Tibial artery (tissue), 4 donors: ENCODE data around the gene ARHGAP44.

Source experiments
- DNase-seq, 2 donors: peaks; one replicate each; pipeline ENCODE4 v3.0.0-alpha.2; 2019
- H3K27ac ChIP-seq, 2 donors: fragments of 200-600 bp; sonication (generic) in 1 of 2; 1 replicate in 1 of 2; 2 replicates in 1 of 2; pipeline ENCODE4 v1.5.1; 2018 to 2019; ENCODE audit warnings: mild to moderate bottlenecking in 1 of 2
- H3K27me3 ChIP-seq, 2 donors: fragments of 200-600 bp; sonication (generic) in 1 of 2; one replicate each; pipeline versions ENCODE4 v1.5.1 to v1.6.0; 2016 to 2019
- H3K36me3 ChIP-seq, 3 donors: fragments of 200-600 bp; sonication (generic) in 2 of 3; one replicate each; pipeline ENCODE4 v1.5.1; 2016 to 2019; ENCODE audit warnings: mild to moderate bottlenecking in 2 of 3
- H3K4me1 ChIP-seq, 4 donors: fragments of 200-600 bp; sonication (generic) in 2 of 4; 1 replicate in 3 of 4; 2 replicates in 1 of 4; pipeline ENCODE4 v1.5.1; 2016 to 2019
- H3K4me3 ChIP-seq, 2 donors: fragments of 200-600 bp; sonication (generic) in 1 of 2; 1 replicate in 1 of 2; 2 replicates in 1 of 2; pipeline ENCODE4 v1.5.1; 2018 to 2019; ENCODE audit warnings: mild to moderate bottlenecking in 2 of 2
- H3K9me3 ChIP-seq, 3 donors: fragments of 200-600 bp; sonication (generic) in 1 of 3; one replicate each; pipeline ENCODE4 v1.5.1; 2016 to 2019
- intact Hi-C: fragments of 100-400 bp; cut with DNase I; formaldehyde crosslinking; loops from one replicate; pipeline ENCODE4 v1.15.0; 2023; ENCODE audit warnings: low total_unique reads
- TF ChIP-seq, protein P1 (sequence below), 2 experiments: fragments of 200-600 bp in 1 of 2; fragments of 450-650 bp in 1 of 2; IDR thresholded peaks; one replicate each; pipeline ENCODE4 v1.5.1; 2017 to 2019; ENCODE audit warnings: antibody characterized with exemption in 2 of 2, mild to moderate bottlenecking in 1 of 2, moderate library complexity in 1 of 2

ARHGAP44 gene

GRCh38 chr17:12928736-12929135, 139.4 kb downstream of the ARHGAP44 start:
- no peak for DNase-seq
- Histone ChIP-seq H3K9me3 (no peaks in the 10 kb centered on the region), H3K4me1 (peaks cover 0 to 20% (median 3%) of the 10 kb centered on the region in 4 donors), H3K36me3 (peaks cover 0 to 9% (median 0%) of the 10 kb centered on the region in 3 donors), H3K27me3 (no peaks in the 10 kb centered on the region), H3K4me3 (no peak overlapping the region), H3K27ac (no peak overlapping the region)
- TF ChIP-seq, protein P1, sequence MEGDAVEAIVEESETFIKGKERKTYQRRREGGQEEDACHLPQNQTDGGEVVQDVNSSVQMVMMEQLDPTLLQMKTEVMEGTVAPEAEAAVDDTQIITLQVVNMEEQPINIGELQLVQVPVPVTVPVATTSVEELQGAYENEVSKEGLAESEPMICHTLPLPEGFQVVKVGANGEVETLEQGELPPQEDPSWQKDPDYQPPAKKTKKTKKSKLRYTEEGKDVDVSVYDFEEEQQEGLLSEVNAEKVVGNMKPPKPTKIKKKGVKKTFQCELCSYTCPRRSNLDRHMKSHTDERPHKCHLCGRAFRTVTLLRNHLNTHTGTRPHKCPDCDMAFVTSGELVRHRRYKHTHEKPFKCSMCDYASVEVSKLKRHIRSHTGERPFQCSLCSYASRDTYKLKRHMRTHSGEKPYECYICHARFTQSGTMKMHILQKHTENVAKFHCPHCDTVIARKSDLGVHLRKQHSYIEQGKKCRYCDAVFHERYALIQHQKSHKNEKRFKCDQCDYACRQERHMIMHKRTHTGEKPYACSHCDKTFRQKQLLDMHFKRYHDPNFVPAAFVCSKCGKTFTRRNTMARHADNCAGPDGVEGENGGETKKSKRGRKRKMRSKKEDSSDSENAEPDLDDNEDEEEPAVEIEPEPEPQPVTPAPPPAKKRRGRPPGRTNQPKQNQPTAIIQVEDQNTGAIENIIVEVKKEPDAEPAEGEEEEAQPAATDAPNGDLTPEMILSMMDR (IDR thresholded peaks at IDR 0.05), result no peak
- intact Hi-C loops, result no loop called here

- H3K9me3 ChIP-seq, result no peaks in the 10 kb centered on the region
- H3K4me1 ChIP-seq, result no peaks in the 10 kb centered on the region
- TF ChIP-seq, protein P1 (IDR thresholded peaks at IDR 0.05), result no peak
- intact Hi-C loops, result no loop called here
- no peak overlapping the region for H3K27ac ChIP-seq
- DNase-seq, result no peak
- peaks cover 0 to 4% (median 0%) of the 10 kb centered on the region in 3 donors for H3K36me3 ChIP-seq
- H3K27me3 ChIP-seq, result no peaks in the 10 kb centered on the region
- H3K4me3 ChIP-seq, result no peak overlapping the region
These were observed 147.2 kb downstream of the ARHGAP44 start for GRCh38 chr17:12936501-12936900.

- intact Hi-C loops, result no loop called here
- Histone ChIP-seq H3K27ac (no peak overlapping the region), H3K27me3 (no peaks in the 10 kb centered on the region), H3K4me1 (no peaks in the 10 kb centered on the region), H3K9me3 (no peaks in the 10 kb centered on the region), H3K4me3 (no peak overlapping the region), H3K36me3 (peaks cover 1 to 24% (median 19%) of the 10 kb centered on the region in 3 donors)
- TF ChIP-seq, protein P1 (IDR thresholded peaks at IDR 0.05), result no peak
- no peak for DNase-seq
These were observed 151.4 kb downstream of the ARHGAP44 start for GRCh38 chr17:12940699-12941098.

DNA sequence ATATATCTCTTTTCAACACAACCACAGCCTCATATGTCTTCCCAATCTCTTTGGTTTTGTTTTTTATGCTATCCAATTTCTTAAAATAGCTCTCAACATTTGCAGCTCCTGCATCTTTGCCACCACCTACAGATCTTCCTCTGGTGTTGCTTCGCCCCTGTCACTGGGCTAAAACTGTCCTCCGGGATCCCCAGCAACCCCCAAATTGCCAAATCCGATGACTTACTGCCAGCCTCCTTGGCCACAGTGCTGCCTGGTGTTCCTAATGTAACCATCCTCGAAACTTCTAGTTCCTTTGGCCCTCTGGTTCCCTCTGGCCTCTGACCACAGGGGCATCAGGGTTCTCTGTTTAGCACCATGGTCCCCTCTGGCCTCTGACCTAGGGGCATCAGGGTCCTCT, 157.7 kb downstream of the ARHGAP44 start:
- H3K9me3 ChIP-seq, result no peaks in the 10 kb centered on the region
- H3K4me3 ChIP-seq, result no peak overlapping the region
- TF ChIP-seq, protein P1 (IDR thresholded peaks at IDR 0.05), result no peak
- no peaks in the 10 kb centered on the region for H3K4me1 ChIP-seq
- H3K27me3 ChIP-seq, result no peaks in the 10 kb centered on the region
- peaks cover 14 to 68% (median 31%) of the 10 kb centered on the region in 3 donors for H3K36me3 ChIP-seq
- intact Hi-C loops, result no loop called here
- no peak for DNase-seq
- no peak overlapping the region for H3K27ac ChIP-seq

- TF ChIP-seq, protein P1 (IDR thresholded peaks at IDR 0.05), result no peak
- Histone ChIP-seq H3K36me3 (peaks cover 40 to 82% (median 42%) of the 10 kb centered on the region in 3 donors), H3K27me3 (no peaks in the 10 kb centered on the region), H3K4me1 (no peaks in the 10 kb centered on the region), H3K27ac (no peak overlapping the region), H3K9me3 (no peaks in the 10 kb centered on the region), H3K4me3 (no peak overlapping the region)
- DNase-seq, result no peak
- intact Hi-C loops, result no loop called here
These were observed 162.7 kb downstream of the ARHGAP44 start for GRCh38 chr17:12952012-12952411.

- DNase-seq, result no peak
- Histone ChIP-seq H3K4me1 (no peaks in the 10 kb centered on the region), H3K9me3 (no peaks in the 10 kb centered on the region), H3K4me3 (no peak overlapping the region), H3K36me3 (peaks cover 42 to 80% (median 46%) of the 10 kb centered on the region in 3 donors), H3K27me3 (no peaks in the 10 kb centered on the region), H3K27ac (no peak overlapping the region)
- TF ChIP-seq, protein P1 (IDR thresholded peaks at IDR 0.05), result no peak
- intact Hi-C loops, result no loop called here
These were observed 163.9 kb downstream of the ARHGAP44 start for GRCh38 chr17:12953156-12953555.
